CD4-positive, alpha-beta T cell treated with Interleukin-10 for 1 hour (primary cell): ENCODE data around the gene RNF6.
A peak's percentile ranks its signal among the peaks of the same experiment; 100 is the strongest.
"Not testable (repeated sequence)": the region's sequence is repeated elsewhere in the genome, so short reads cannot be mapped to it uniquely, and the experiment has no call there.

Experiments
- DNase-seq: peaks from one replicate; pipeline ENCODE4 v3.0.0-alpha.2; 2020

Gene RNF6

DNA sequence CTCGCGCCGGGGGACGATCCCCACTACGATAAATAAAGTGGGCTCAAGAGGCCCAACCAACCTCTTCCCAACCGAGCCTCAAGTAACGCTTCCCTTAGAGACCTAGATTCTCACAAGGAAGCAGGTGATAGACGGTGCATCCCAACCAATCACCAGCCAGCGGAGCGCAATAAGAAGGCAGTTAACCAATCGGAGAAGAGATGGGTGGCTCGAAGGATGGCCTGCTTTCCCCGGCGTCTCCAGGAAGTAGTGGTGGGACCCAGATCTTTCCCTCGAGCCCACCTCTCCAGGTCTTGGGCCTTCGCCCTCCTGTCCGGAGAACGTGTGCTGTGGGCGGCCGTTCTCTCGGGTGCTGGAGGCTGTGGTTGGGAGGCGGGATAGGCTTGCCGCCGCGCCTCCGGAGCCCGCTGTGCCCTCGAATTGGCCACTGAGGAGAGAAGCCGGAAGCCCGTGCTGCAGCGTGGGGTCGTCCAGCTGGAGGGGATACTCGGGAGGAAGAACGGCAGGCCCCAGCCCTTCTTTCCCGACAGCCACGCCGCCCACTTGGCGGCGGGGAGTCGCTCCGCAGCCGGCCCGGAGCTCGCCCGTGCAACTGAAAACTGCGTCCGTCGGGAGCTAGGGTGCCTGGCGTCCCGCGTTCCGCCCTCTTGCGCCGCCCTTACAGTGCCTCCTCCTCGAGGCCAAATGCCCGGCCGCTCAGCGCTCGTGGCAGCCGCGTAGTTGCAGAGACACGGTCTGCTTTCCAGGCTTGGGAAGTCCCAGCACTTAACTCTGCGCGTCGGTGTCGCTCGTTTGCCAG lies at the start of gene RNF6:
Gene RNF6, minus strand, starts transcription at position 594 of the 799 bp plus-strand sequence. CDS start 2,665 bp downstream, outside the sequence.
- peak; percentile 94 for DNase-seq

GRCh38 chr13:26270707-26271106 lies 48.6 kb upstream of the RNF6 start:
- DNase-seq: no peak

DNA sequence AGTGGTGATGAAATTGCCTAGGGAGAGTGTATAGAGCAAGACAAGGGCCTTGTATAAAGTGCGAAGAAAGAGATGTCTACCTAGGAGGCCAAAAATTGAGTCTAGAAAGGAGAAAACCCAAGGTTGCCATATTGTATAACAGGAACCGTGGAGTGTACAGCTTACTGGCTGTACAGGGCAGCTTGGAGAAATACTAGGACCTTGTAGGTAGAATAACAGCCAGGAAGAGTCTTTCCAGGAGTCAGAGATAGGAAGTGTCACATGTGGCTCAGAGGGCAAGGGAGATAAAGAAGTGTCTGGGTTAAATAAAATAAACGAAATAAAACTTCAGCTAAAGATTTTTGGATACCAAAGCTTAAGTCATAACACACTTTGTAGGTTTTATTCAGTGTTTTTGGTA lies 44.2 kb upstream of the RNF6 start:
- no peak for DNase-seq

- DNase-seq: no peak
Observed at GRCh38 chr13:26262156-26262555, 40.0 kb upstream of the RNF6 start.

- no peak for DNase-seq
Observed at GRCh38 chr13:26259634-26260033, 37.5 kb upstream of the RNF6 start.

DNA sequence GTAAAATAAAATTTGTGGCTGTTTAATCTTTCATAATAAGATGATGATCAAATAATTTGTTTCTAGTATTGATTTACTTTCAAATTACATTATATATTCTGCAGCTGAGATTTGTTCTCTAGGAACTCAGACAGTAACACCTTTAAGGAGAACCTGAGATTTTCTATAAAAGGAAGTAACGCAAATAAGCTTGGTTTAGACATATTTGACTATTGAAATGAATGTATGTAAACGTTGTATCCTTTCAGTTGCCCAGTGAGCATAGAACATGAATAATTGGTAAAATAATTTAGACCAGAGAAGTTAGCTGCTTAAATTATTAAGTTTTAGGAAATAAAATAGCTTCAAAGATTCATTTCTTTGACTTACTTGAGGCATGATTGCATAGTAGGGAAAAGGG lies 34.9 kb upstream of the RNF6 start:
- no peak for DNase-seq

DNA sequence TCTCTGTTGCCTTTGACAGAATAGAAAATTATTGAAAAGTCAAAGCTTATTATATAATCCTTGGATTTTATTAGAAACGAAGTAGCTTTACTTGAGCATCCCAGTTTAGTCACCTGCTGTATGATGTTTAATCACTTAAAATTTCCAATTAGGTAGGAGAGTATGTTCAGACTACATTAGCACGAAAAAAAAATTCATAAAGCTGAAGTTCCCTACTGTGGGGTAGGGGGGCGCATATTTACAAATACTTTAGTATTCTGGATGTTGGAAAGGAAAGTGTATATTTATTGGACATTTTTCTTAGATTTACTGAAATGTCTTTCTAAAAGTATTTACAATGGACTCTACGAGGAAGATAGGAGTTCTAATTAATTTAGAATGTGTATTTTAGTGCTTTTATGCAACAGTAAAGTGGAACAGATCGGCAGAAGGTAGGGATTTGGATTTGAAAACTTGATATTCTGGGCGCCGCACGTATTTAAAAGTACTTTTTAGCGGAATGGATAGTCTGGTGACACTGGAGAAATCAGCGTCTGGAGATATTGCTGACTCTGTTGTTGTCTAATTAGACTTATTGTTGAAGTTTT lies 33.7 kb upstream of the RNF6 start:
- DNase-seq: no peak

DNA sequence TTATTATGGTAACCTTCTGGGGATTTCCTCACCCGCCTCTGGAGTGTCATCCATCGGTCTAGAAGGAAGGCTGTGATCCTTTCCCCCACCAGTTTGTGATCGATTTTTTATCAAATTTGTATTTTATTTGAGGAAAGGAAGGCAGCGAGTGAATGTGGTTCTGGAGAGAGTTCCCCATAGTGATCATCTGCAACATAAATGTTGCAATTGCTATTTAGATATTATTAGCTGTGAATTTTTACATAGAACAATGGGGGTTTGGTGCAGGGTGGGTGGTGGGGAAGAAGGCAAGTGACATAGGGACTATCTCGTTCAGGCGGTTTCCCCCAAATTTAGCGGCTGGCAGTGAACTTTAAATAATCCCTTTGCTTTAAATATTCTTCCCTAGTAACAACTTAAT lies 33.0 kb upstream of the RNF6 start:
- DNase-seq: no peak

DNA sequence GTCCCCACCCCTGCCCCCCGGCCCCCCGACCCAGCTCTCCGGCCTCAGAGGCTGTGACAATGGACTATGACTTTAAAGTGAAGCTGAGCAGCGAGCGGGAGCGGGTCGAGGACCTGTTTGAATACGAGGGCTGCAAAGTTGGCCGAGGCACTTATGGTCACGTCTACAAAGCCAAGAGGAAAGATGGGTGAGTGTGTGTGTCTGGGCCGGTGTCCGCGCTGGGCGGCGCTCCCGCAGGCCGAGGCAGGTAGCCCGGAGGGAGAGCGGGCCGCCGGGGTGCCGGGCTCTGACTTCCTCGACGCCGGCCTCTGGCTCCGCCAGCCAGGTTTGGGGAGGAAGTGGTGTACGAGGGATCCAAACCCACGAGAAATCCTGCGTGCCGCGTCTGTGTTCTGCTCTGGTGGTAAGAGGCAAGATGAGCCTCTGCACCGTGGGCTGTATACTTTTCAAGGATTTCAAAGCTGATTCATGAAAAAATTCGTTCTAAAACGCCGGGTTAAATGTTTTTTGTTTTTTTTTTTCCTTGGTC lies 32.5 kb upstream of the RNF6 start:
- peak; percentile 62 for DNase-seq

GRCh38 chr13:26253787-26254582 lies 31.9 kb upstream of the RNF6 start, which contains the start of gene CDK8:
Gene CDK8 (plus strand): TSS chr13:26254129. CDS start chr13:26254642, 513 bp downstream.
- DNase-seq: peak; percentile 90

DNA sequence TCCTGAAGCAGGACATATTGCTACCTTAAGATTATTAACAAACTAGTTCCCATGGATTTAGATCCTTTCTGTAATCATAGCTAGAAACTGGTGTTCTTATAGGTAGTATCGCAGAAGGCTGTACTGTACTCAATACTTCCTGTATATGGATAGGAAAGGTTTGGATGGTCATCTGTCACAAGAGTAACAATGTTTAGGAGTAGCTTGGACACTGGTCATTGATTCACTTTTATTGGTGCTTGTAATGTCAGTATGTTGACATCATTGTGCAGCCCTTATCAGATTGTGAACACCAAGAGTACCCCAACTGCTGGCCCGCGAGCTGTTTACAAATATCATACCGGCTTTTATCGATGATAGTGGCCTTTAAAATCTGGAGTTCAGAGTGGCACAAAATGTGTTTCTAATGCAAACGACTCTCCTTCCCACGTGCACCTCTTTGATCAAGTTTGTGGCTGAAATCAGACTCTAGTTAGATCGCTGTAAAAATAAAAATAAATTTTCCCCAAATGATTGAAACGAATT lies 31.2 kb upstream of the RNF6 start:
- DNase-seq: no peak

DNA sequence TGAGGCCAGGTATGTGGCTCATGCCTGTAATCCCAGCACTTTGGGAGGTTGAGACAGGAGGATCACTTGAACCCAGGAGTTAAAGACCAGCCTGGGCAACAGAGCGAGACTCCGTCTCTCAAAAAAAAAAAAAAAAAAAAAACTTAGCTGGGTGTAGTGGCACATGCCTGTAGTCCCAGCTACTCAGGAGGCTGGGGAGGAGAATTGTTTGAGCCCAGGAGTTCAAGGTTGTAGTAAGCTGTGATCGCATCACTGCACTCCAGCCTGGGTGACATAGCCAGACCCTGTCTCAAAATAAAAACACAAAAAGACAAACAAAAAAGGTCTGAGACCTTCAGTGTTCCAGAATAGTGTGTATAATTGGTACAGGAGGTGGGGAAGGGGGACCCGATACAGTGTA lies 29.9 kb upstream of the RNF6 start:
- not testable (repeated sequence) for DNase-seq

DNA sequence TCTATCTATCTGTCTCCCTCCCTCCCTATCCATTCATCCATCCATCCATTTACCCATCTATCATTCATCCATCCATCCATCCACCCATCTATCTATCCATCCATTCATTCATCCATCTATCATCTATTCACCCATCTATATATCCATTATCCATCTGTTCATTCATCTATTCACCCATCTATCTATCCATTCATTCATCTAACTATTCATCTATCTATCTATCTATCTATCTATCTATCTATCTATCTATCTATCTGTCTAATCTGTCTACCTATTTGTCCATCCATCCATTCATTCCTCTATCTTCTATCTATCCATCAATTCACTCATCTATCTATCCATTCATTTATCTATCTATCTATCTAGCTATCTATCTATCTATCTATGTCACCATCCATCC lies 27.4 kb upstream of the RNF6 start:
- no peak for DNase-seq

GRCh38 chr13:26247608-26248007 lies 25.5 kb upstream of the RNF6 start:
- no peak for DNase-seq

GRCh38 chr13:26247011-26247410 lies 24.9 kb upstream of the RNF6 start:
- no peak for DNase-seq

GRCh38 chr13:26246154-26246553 lies 24.0 kb upstream of the RNF6 start:
- DNase-seq: no peak

- no peak for DNase-seq
Observed at GRCh38 chr13:26236296-26236695, 14.2 kb upstream of the RNF6 start.

DNA sequence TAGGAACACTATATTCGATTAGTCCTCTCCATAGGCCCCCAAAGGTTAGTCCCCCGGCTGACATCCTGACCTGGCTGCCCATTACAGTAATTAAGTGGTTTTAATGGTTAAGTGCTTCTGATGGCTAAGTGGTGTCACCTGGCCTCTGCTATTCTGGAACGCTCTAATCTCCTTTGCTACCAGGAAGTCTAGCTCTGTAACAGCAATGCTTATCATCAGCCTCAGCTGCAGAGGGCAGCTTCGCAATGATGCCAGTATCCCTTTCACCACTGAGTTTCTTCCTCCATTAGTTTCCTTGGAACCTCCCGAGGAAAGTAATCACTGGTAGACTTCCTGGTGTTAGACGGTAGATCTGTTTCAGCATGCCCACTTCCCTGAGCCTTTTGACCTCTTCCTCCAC lies 8.6 kb upstream of the RNF6 start:
- DNase-seq: no peak

DNA sequence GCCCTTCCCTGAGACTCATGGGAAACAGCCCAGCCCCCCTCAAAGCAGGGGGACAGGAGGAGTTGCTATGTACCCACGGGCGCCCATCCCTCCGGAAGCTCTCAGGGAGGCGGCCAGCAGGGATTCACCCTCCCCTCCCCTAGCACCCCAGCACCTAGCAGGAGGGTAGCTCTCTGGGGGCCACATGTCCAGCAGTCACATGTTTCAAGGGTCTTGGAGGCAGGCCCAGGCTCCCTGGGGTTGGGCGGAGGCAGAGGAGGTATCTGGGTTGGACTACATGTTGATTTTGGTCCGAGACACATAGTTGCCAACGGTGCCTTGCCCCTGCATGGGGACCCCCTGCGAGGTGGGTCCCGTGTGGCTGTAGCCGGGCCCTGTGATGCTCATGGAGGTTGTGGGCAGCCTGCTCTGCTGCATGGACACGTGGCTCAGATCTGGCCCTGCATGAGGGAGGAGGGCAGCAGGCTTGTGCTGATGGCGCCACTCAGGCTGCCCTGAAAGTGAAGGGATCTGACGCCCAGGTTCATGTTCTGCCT lies 7.0 kb upstream of the RNF6 start:
- no peak for DNase-seq

DNA sequence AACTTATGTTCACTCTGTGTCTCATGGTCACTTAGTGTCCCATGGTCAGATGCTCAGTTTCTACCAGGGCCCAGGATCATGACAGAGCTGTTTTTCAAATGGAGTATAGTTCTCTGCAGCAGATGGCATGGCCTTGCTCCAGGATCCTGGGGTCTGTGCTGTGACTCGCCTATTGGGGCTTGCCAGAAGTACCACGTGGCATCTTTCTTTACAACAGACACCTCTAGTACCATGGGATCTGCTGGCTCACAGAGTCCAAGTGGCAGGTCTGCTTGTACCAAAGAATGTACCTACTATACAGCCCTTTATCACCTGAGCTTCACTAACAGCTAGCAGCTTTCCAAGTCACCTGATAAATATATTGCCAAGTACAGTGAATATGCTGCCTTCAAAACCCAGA lies 6.0 kb upstream of the RNF6 start:
- no peak for DNase-seq

- no peak for DNase-seq
Observed at GRCh38 chr13:26227166-26227971, 5.3 kb upstream of the RNF6 start.
